Ovary (tissue), 9 donors: ENCODE measurements around the gene MAGED4. TPM values are rescaled to one million over a fixed set of nuclear protein-coding genes. Genes with fewer than 3 reads are reported as not detected.

Experiments used
- DNase-seq, 5 donors: peaks; one replicate each; pipeline ENCODE4 v3.0.0-alpha.2; 2019 to 2020
- H3K27ac ChIP-seq, 2 donors: fragments of 200-600 bp; one replicate each; pipeline versions ENCODE4 v1.5.1 to v1.8.0; 2019 to 2022
- H3K27me3 ChIP-seq: fragments of 200-600 bp; one replicate; pipeline ENCODE4 v1.8.0; 2022
- H3K36me3 ChIP-seq: fragments of 200-600 bp; sonication (generic); one replicate; pipeline ENCODE4 v1.5.1; 2019
- H3K4me1 ChIP-seq: one replicate; pipeline ENCODE4 v1.8.1; 2013; ENCODE audit warnings: mild to moderate bottlenecking, moderate library complexity; ENCODE audit not compliant: insufficient read depth
- H3K4me3 ChIP-seq: fragments of 200-600 bp; sonication (generic); one replicate; pipeline ENCODE4 v1.5.1; 2017
- H3K9me3 ChIP-seq, 2 donors: fragments of 200-600 bp in 1 of 2; sonication (generic) in 1 of 2; one replicate each; pipeline versions ENCODE4 v1.5.1 to v1.8.1; 2013 to 2019; ENCODE audit warnings: mild to moderate bottlenecking in 1 of 2, moderate library complexity in 1 of 2
- EP300 ChIP-seq: sonication (generic); formaldehyde crosslinking; IDR thresholded peaks from one replicate; pipeline ENCODE4 v1.6.1; 2017; ENCODE audit warnings: antibody characterized with exemption
- POLR2A ChIP-seq: fragments of 450-650 bp; IDR thresholded peaks from one replicate; pipeline ENCODE4 v1.6.1; 2017; ENCODE audit warnings: antibody characterized with exemption, mild to moderate bottlenecking, moderate library complexity
- WGBS, 3 donors: extraction: QIAGEN DNeasy Blood & Tissue Kit in 1 of 3; methylation state at CpG; one replicate each; pipeline versions ENCODE4 v1.1.5 to v1.1.7; 2013 to 2017; 5-methylcytosine and 5-hydroxymethylcytosine counted together
- intact Hi-C, 4 donors: fragments of 100-400 bp; cut with DNase I; formaldehyde crosslinking; loops; one replicate each; pipeline versions ENCODE4 v1.11.0 to v1.15.1; 2022 to 2023
- polyA plus RNA-seq, 2 donors: library from polyadenylated mRNA; stranded (reverse); fragments of 200-250 nt in 1 of 2; fragments of 350-450 nt in 1 of 2; fragmentation: Illumina TruSeq in 1 of 2; extraction: RNeasy Lipid Tissue Mini Kit (QIAGEN cat#74804) in 1 of 2; gene quantifications; one replicate each; pipeline ENCODE4 v1.2.3, GENCODE V29; 2013 to 2014
- small RNA-seq: library from RNA; depleted of rRNA; stranded (forward); fragments of <200 nt; gene quantifications from one replicate; pipeline ENCODE3, GENCODE V24; 2016
- total RNA-seq, 7 donors: library from RNA; depleted of rRNA in 2 of 7; stranded (reverse); fragments of >200 nt in 2 of 7; fragmentation: NEBNext Ultra II Directional in 3 of 7; extraction: Animal tissue kit (Norgen Biotek cat#: 25700) in 3 of 7; gene quantifications; one replicate each; pipeline versions ENCODE4 v1.1.0 to v1.2.4, GENCODE V29; 2016 to 2023
- TF ChIP-seq, protein P1 (sequence below), 3 donors: fragments of 450-650 bp in 2 of 3; fragments of 200-600 bp in 1 of 3; IDR thresholded peaks; one replicate each; pipeline versions ENCODE4 v1.5.1 to v1.8.0; 2016 to 2022; ENCODE audit warnings: antibody characterized with exemption in 3 of 3, mild to moderate bottlenecking in 1 of 3
- donor health status: DM: no; HTN: no; CAD: no; lungs with moderate emphysema.
- donor health status: DM: no; HTN: no; CAD: no.
- donor health status: Bipolar disorder and iron deficiency.
- donor health status: DM: yes; HTN: yes; CAD: no.
- donor health status: DM: no; HTN: no; CAD: no.
- donor health status: DM: yes; HTN: yes; CAD: no.

The MAGED4 gene
- total and polyA plus RNA-seq, 9 donors: 1.3 to 25.3 (median 12.0) TPM

DNA sequence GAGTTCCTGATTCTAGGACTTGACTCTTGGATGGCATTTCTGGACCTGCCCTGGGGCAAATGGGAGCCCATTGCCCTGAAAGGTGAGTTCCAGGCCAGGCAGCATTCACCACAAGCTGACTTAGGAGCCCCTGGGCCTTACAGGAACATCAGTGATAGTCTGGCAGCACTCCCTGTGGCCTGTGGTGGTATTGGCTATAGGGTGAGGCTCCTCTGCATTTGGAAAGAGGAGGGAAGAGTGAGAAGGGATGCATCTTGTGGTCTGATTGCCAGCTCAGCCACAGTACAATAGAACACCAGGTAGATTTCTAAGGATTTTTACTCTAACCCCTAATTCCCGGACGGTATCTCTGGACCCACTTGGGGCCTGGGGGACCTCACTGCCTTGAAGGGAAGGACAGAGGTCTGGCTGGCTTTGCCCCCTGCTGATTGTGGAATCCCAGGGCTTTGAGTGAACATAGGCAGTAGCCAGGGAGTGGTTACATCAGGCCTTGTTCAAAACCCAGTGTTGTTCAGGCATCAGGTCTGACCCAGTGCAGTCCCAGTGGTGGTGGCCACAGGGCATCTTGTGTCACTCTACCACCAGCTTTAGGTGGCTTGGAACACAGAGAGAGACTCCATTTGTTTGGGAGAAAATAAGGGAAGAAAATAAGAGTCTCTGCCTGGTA is 32.9 kb downstream of the MAGED4 start:
- TF ChIP-seq POLR2A (no peak), EP300 (no peak)
- TF ChIP-seq, protein P1, sequence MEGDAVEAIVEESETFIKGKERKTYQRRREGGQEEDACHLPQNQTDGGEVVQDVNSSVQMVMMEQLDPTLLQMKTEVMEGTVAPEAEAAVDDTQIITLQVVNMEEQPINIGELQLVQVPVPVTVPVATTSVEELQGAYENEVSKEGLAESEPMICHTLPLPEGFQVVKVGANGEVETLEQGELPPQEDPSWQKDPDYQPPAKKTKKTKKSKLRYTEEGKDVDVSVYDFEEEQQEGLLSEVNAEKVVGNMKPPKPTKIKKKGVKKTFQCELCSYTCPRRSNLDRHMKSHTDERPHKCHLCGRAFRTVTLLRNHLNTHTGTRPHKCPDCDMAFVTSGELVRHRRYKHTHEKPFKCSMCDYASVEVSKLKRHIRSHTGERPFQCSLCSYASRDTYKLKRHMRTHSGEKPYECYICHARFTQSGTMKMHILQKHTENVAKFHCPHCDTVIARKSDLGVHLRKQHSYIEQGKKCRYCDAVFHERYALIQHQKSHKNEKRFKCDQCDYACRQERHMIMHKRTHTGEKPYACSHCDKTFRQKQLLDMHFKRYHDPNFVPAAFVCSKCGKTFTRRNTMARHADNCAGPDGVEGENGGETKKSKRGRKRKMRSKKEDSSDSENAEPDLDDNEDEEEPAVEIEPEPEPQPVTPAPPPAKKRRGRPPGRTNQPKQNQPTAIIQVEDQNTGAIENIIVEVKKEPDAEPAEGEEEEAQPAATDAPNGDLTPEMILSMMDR (IDR thresholded peaks at IDR 0.05): no peak
- Histone ChIP-seq H3K36me3 (no peaks in the 10 kb centered on the region), H3K27ac (no peak overlapping the region), H3K4me3 (no peak overlapping the region), H3K4me1 (no peaks in the 10 kb centered on the region), H3K27me3 (no peaks in the 10 kb centered on the region), H3K9me3 (no peaks in the 10 kb centered on the region)
- DNase-seq: no peak
- intact Hi-C loops: no loop called here
- 60 to 65% (median 63%) methylated on average over 2 of the region's 2 CpGs for WGBS, 3 donors

- DNase-seq: no peak
- Histone ChIP-seq H3K4me3 (no peak overlapping the region), H3K27ac (no peak overlapping the region), H3K9me3 (no peaks in the 10 kb centered on the region), H3K27me3 (no peaks in the 10 kb centered on the region), H3K4me1 (no peaks in the 10 kb centered on the region), H3K36me3 (no peaks in the 10 kb centered on the region)
- intact Hi-C loops: no loop called here
- TF ChIP-seq, protein P1 (IDR thresholded peaks at IDR 0.05): no peak
- TF ChIP-seq EP300 (no peak), POLR2A (no peak)
Observed at GRCh38 chrX:52220936-52221335, 36.2 kb downstream of the MAGED4 start.

Small RNA genes lying within 50 kb of the gene (small RNA-seq; reads per million reads assigned to genes)
- not detected for gene SNORA11D

Other genes starting within 250 kb of the MAGED4 start
- 10 to 100 TPM in 6 of 7 donors, 1 to 10 TPM in 1; 9.5 to 35.5 (median 21.2) TPM for gene MAGED4B, start 115.7 kb upstream of the MAGED4 start, total RNA-seq
- 10 to 100 TPM in 1 of 2 donors, 1 to 10 TPM in 1; 5.1 to 29.6 TPM for gene MAGED4B, start 115.7 kb upstream of the MAGED4 start, polyA plus RNA-seq
- not detected for gene XAGE2, start 184.1 kb downstream of the MAGED4 start, total RNA-seq
- gene XAGE2, start 184.1 kb downstream of the MAGED4 start, polyA plus RNA-seq: not detected